Neuronal stem cell (in vitro differentiated cells): ENCODE data around the gene PBX4.
A peak's percentile ranks its signal among the peaks of the same experiment; 100 is the strongest.

Experiments
- DNase-seq: peaks from one replicate; pipeline ENCODE4 v3.0.0-alpha.2; 2013; ENCODE audit warnings: low spot score
- H2AFZ ChIP-seq: one replicate; pipeline ENCODE4 v1.6.1; 2013; ENCODE audit warnings: mild to moderate bottlenecking, low read length, inconsistent platforms
- H2AK5ac ChIP-seq: 2 replicates; pipeline ENCODE4 v1.6.1; 2013; ENCODE audit warnings: low read depth, mild to moderate bottlenecking, inconsistent platforms, low read length, moderate library complexity, mixed read lengths
- H2BK120ac ChIP-seq: 2 replicates; pipeline ENCODE4 v1.6.1; 2013; ENCODE audit warnings: low read depth, mild to moderate bottlenecking, inconsistent platforms, low read length, moderate library complexity, mixed read lengths
- H2BK12ac ChIP-seq: one replicate; pipeline ENCODE4 v1.6.1; 2013; ENCODE audit warnings: low read length, inconsistent platforms
- H2BK15ac ChIP-seq: 2 replicates; pipeline ENCODE4 v1.6.1; 2013; ENCODE audit warnings: mild to moderate bottlenecking, low read length, inconsistent platforms, mixed read lengths
- H2BK5ac ChIP-seq: one replicate; pipeline ENCODE4 v1.6.1; 2013; ENCODE audit warnings: inconsistent platforms, mild to moderate bottlenecking, low read length, moderate library complexity
- H3K14ac ChIP-seq: one replicate; pipeline ENCODE4 v1.6.1; 2013; ENCODE audit warnings: low read length, inconsistent platforms
- H3K18ac ChIP-seq: 2 replicates; pipeline ENCODE4 v1.6.1; 2013; ENCODE audit warnings: low read length, inconsistent platforms
- H3K23ac ChIP-seq: 2 replicates; pipeline ENCODE4 v1.6.1; 2013; ENCODE audit warnings: low read depth, mild to moderate bottlenecking, mixed read lengths, low read length, inconsistent platforms; ENCODE audit not compliant: poor library complexity
- H3K27ac ChIP-seq: replicated peaks from 3 replicates; pipeline ENCODE4 v1.5.1; 2013; ENCODE audit warnings: low read length, inconsistent platforms
- H3K27me3 ChIP-seq, 3 experiments: 2 replicates each; pipeline ENCODE4 v1.6.1; 2013; ENCODE audit warnings: low read length in 3 of 3, mild to moderate bottlenecking in 2 of 3, inconsistent platforms in 1 of 3, low read depth in 1 of 3, mixed read lengths in 1 of 3, moderate library complexity in 1 of 3; ENCODE audit not compliant: control insufficient read depth in 3 of 3, insufficient read depth in 3 of 3
- H3K36me3 ChIP-seq, 2 donors: replicated peaks in 1 of 2; 2 replicates each; pipeline ENCODE4 v1.6.1; 2013; ENCODE audit warnings: low read length in 2 of 2; ENCODE audit not compliant: control insufficient read depth in 2 of 2, insufficient read depth in 2 of 2
- H3K4ac ChIP-seq: 2 replicates; pipeline ENCODE4 v1.6.1; 2013; ENCODE audit warnings: inconsistent platforms, mild to moderate bottlenecking, low read length, moderate library complexity
- H3K4me1 ChIP-seq, 2 donors: 1 replicate in 1 of 2; 2 replicates in 1 of 2; pipeline ENCODE4 v1.6.1; 2013; ENCODE audit warnings: low read length in 2 of 2, low read depth in 1 of 2; ENCODE audit not compliant: control insufficient read depth in 2 of 2, insufficient read depth in 1 of 2
- H3K4me2 ChIP-seq: one replicate; pipeline ENCODE4 v1.6.1; 2013; ENCODE audit warnings: mild to moderate bottlenecking, low read length, inconsistent platforms; ENCODE audit not compliant: insufficient read depth, poor library complexity, severe bottlenecking
- H3K4me3 ChIP-seq, 2 donors: 2 replicates each; pipeline ENCODE4 v1.5.1; 2013; ENCODE audit warnings: low read length in 2 of 2, mild to moderate bottlenecking in 2 of 2, inconsistent platforms in 1 of 2, moderate library complexity in 1 of 2
- H3K79me1 ChIP-seq: one replicate; pipeline ENCODE4 v1.6.1; 2013; ENCODE audit warnings: low read depth, mild to moderate bottlenecking, inconsistent platforms, low read length, moderate library complexity
- H3K9ac ChIP-seq: one replicate; pipeline ENCODE4 v1.6.1; 2013; ENCODE audit warnings: mild to moderate bottlenecking, low read depth, low read length, inconsistent platforms; ENCODE audit not compliant: poor library complexity
- H3K9me3 ChIP-seq, 2 donors: replicated peaks in 1 of 2; 2 replicates each; pipeline versions ENCODE3 to v1.6.1; 2013; ENCODE audit warnings: low read length in 2 of 2, mild to moderate bottlenecking in 2 of 2, inconsistent platforms in 1 of 2, low read depth in 1 of 2, mixed read lengths in 1 of 2, moderate library complexity in 1 of 2; ENCODE audit not compliant: control insufficient read depth in 2 of 2, insufficient read depth in 1 of 2
- H4K8ac ChIP-seq: one replicate; pipeline ENCODE4 v1.6.1; 2013; ENCODE audit warnings: low read depth, mild to moderate bottlenecking, inconsistent platforms, low read length, moderate library complexity
- H4K91ac ChIP-seq: one replicate; pipeline ENCODE4 v1.6.1; 2013; ENCODE audit warnings: low read length, low read depth, mild to moderate bottlenecking, inconsistent platforms; ENCODE audit not compliant: poor library complexity
- WGBS, 2 donors: extraction: QIAGEN DNeasy Blood & Tissue Kit; methylation state at CpG; one replicate each; pipeline ENCODE4 v1.1.7; 2013; ENCODE audit warnings: missing lambda C conversion rate in 2 of 2, mixed read lengths in 1 of 2; ENCODE audit not compliant: insufficient read length in 2 of 2, insufficient replicate concordance in 1 of 2; ENCODE audit errors: extremely low coverage in 2 of 2; 5-methylcytosine and 5-hydroxymethylcytosine counted together

The PBX4 gene

GRCh38 chr19:19559931-19560330 lies 58.6 kb downstream of the PBX4 start:
- H3K9ac ChIP-seq: peak overlapping the region; percentile 54
- H3K18ac ChIP-seq: no peak overlapping the region
- no peak overlapping the region for H2AK5ac ChIP-seq
- H3K23ac ChIP-seq: no peak overlapping the region
- no peaks in the 10 kb centered on the region for H3K4me1 ChIP-seq
- no peak overlapping the region for H2BK120ac ChIP-seq
- no peak overlapping the region for H3K4me2 ChIP-seq
- H3K4ac ChIP-seq: no peak overlapping the region
- H3K9me3 ChIP-seq: no peaks in the 10 kb centered on the region
- no peak overlapping the region for H3K27ac ChIP-seq
- WGBS, 2 donors: no CpG with 5 or more reads among the region's 4 CpGs
- peaks cover 3% of the 10 kb centered on the region for H3K79me1 ChIP-seq
- H4K91ac ChIP-seq: no peak overlapping the region
- no peak for DNase-seq
- H3K36me3 ChIP-seq: peaks cover 3 to 5% of the 10 kb centered on the region in 2 donors
- no peak overlapping the region for H2BK12ac ChIP-seq
- peak overlapping the region in 1 of 2 donors; percentile 32 for H3K4me3 ChIP-seq
- H2BK15ac ChIP-seq: no peak overlapping the region
- no peak overlapping the region for H3K14ac ChIP-seq
- H4K8ac ChIP-seq: no peak overlapping the region
- no peaks in the 10 kb centered on the region for H3K27me3 ChIP-seq
- H2BK5ac ChIP-seq: no peak overlapping the region
- no peak overlapping the region for H2AFZ ChIP-seq

GRCh38 chr19:19558636-19559035 lies 59.9 kb downstream of the PBX4 start:
- Histone ChIP-seq H3K23ac (peak overlapping the region; percentile 73), H2BK15ac (peak overlapping the region; percentile 26)

DNA sequence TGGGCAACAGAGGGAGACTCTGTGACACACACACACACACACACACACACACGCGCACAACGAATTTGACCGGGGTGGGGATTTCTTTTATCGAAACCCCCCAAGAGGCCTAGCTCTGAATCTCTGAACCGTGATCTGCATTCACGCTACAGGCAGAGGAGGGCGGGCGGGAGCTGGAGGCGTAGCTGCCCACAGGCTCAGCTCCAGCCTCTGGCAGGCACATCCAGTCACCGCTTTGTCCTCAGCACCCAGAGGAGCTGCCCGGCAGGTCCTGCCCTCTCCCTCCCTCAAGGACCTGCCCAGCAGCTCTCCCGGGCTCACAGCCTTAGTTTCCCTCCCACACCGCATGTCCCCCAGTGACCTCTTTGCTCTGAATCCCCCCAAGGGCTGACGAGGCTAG lies 60.4 kb downstream of the PBX4 start:
- H3K23ac ChIP-seq: no peak overlapping the region

More at GRCh38 chr19:19558636-19559035, 59.9 kb downstream of the PBX4 start:
- no peak overlapping the region for H2BK120ac ChIP-seq
- no peak overlapping the region for H2BK5ac ChIP-seq
- no peak overlapping the region for H3K4ac ChIP-seq
- H3K4me2 ChIP-seq: no peak overlapping the region
- DNase-seq: no peak
- H3K27me3 ChIP-seq: no peaks in the 10 kb centered on the region
- peaks cover 3% of the 10 kb centered on the region for H3K79me1 ChIP-seq
- no peak overlapping the region for H4K8ac ChIP-seq
- peak overlapping the region; percentile 41 for H2AK5ac ChIP-seq
- H4K91ac ChIP-seq: no peak overlapping the region
- no peak overlapping the region for H3K18ac ChIP-seq
- H3K9ac ChIP-seq: no peak overlapping the region
- WGBS, 2 donors: no CpG with 5 or more reads among the region's 16 CpGs
- no peaks in the 10 kb centered on the region for H3K9me3 ChIP-seq
- peak overlapping the region; percentile 41 for H2BK12ac ChIP-seq
- H3K4me1 ChIP-seq: no peaks in the 10 kb centered on the region
- H3K27ac ChIP-seq: no peak overlapping the region
- no peak overlapping the region for H3K4me3 ChIP-seq
- peak overlapping the region; percentile 4 for H3K14ac ChIP-seq
- no peaks in the 10 kb centered on the region for H3K36me3 ChIP-seq
- H2AFZ ChIP-seq: no peak overlapping the region

GRCh38 chr19:19554074-19555023 lies 64.1 kb downstream of the PBX4 start:
- Histone ChIP-seq H3K4ac (no peak overlapping the region), H2BK12ac (no peak overlapping the region), H3K18ac (peak overlapping the region; percentile 88), H4K8ac (peak overlapping the region; percentile 99), H3K4me1 (peaks cover 0 to 2% of the 10 kb centered on the region in 2 donors), H2BK5ac (peak overlapping the region; percentile 68), H3K4me3 (no peak overlapping the region), H2AFZ (peak overlapping the region; percentile 35), H3K27ac (no peak overlapping the region), H3K36me3 (no peaks in the 10 kb centered on the region), H3K9ac (no peak overlapping the region), H3K27me3 (no peaks in the 10 kb centered on the region), H3K9me3 (no peaks in the 10 kb centered on the region), H3K79me1 (peaks cover 3% of the 10 kb centered on the region), H4K91ac (no peak overlapping the region), H3K4me2 (no peak overlapping the region), H3K23ac (peak overlapping the region; percentile 58), H3K14ac (no peak overlapping the region), H2BK120ac (peak overlapping the region; percentile 38), H2BK15ac (peak overlapping the region; percentile 99), H2AK5ac (peak overlapping the region; percentile 73)
- no CpG with 5 or more reads among the region's 34 CpGs for WGBS, 2 donors
- no peak for DNase-seq

More for the DNA sequence above, 60.4 kb downstream of the PBX4 start:
- Histone ChIP-seq H3K27me3 (no peaks in the 10 kb centered on the region), H3K79me1 (peaks cover 3% of the 10 kb centered on the region), H3K4me1 (no peaks in the 10 kb centered on the region), H3K9ac (no peak overlapping the region), H3K18ac (no peak overlapping the region), H2AK5ac (peak overlapping the region; percentile 41), H2BK12ac (no peak overlapping the region), H3K36me3 (no peaks in the 10 kb centered on the region), H2BK120ac (no peak overlapping the region), H3K4ac (no peak overlapping the region), H2BK5ac (no peak overlapping the region), H4K91ac (no peak overlapping the region), H2AFZ (no peak overlapping the region), H3K27ac (no peak overlapping the region), H3K9me3 (no peaks in the 10 kb centered on the region), H3K4me3 (no peak overlapping the region), H3K14ac (no peak overlapping the region), H4K8ac (no peak overlapping the region), H3K4me2 (no peak overlapping the region), H2BK15ac (no peak overlapping the region)
- DNase-seq: no peak
- WGBS, 2 donors: no CpG with 5 or more reads among the region's 15 CpGs
